RWPE1 (cell line): ENCODE results near the gene KRTCAP3.

Source experiments
- CTCF ChIA-PET: fragments of 350-600 bp; sonication (Branson Sonifier 250); formaldehyde crosslinking; extraction: SDS; loops from one replicate; lab custom pipeline; 2021; lab: Yijun Ruan, JAX
- POLR2A ChIA-PET: fragments of 400-600 bp; formaldehyde crosslinking; extraction: SDS; loops from one replicate; lab custom pipeline; 2020; ENCODE audit warnings: antibody characterized with exemption; ENCODE audit not compliant: low non-redundant PET; lab: Yijun Ruan, JAX
- DNase-seq: peaks from one replicate; pipeline ENCODE4 v3.0.0; 2012; ENCODE audit warnings: low spot score
- H3K27ac ChIP-seq: fragments of 450-650 bp; 2 replicates; pipeline ENCODE4 v1.5.1; 2017
- CTCF ChIP-seq: fragments of 450-650 bp; conservative IDR thresholded peaks from 2 replicates; pipeline ENCODE4 v1.5.1; 2017; ENCODE audit warnings: low read depth, mild to moderate bottlenecking

The KRTCAP3 gene

DNA sequence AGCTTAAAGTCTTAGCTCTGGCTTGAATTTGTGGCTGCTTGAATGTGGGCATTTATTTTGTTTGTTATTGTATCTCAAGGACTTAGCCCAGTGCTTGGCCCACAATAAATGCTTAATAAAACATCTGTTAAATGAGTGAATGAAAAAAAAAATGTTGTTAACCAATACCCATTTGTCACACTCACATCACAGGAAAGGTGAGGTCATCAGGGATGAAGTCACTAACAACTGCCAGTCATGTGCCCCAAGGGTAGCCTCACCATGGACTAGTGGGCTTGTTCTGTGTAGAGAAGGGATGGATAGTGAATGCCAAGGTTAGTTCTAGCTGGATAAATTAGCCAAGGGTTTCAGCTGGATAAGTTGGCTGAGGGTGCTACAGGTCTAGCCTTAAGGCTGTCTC is 10.8 kb upstream of the KRTCAP3 start:
- H3K27ac ChIP-seq = no peak overlapping the region
- TF ChIP-seq CTCF = no peak
- no peak for DNase-seq
- ChIA-PET POLR2A (no interaction called here), CTCF (interaction anchor here (1.2 to 3.8 kb wide), 2 partner anchors 17 to 23 kb away, joined by 3 to 19 read pairs; partner anchors contain the start of gene PPM1G)

- POLR2A ChIA-PET = no interaction called here
- no peak for DNase-seq
- no peak for TF ChIP-seq CTCF
- H3K27ac ChIP-seq = no peak overlapping the region
- CTCF ChIA-PET = interaction anchor here (0.6 kb wide), 1 partner anchor 163 kb away, joined by 3 read pairs; no protein-coding TSS in a partner anchor
These were observed 6.6 kb upstream of the KRTCAP3 start for GRCh38 chr2:27435628-27436027.

GRCh38 chr2:27441226-27441926 is 805 bp upstream of the KRTCAP3 start:
- TF ChIP-seq CTCF = no peak
- ChIA-PET POLR2A (no interaction called here), CTCF (interaction anchor here (1.3 kb wide), 1 partner anchor 12 kb away, joined by 4 read pairs; no protein-coding TSS in a partner anchor)
- peak overlapping the region; percentile 49 for H3K27ac ChIP-seq
- DNase-seq = no peak

DNA sequence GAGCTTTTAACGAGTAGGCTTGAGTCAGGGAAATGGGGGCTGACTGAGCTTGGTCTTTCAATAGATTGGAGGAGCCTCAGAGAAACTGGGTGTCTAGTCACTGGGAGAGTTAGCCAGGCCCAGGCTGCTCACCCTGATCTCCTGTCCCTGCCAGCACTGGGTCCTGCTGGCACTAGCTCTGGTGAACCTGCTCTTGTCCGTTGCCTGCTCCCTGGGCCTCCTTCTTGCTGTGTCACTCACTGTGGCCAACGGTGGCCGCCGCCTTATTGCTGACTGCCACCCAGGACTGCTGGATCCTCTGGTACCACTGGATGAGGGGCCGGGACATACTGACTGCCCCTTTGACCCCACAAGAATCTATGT is 720 bp downstream of the KRTCAP3 start:
- H3K27ac ChIP-seq = peak overlapping the region; percentile 49
- no peak for DNase-seq
- CTCF ChIA-PET = no interaction called here
- no peak for TF ChIP-seq CTCF
- POLR2A ChIA-PET = no interaction called here

DNA sequence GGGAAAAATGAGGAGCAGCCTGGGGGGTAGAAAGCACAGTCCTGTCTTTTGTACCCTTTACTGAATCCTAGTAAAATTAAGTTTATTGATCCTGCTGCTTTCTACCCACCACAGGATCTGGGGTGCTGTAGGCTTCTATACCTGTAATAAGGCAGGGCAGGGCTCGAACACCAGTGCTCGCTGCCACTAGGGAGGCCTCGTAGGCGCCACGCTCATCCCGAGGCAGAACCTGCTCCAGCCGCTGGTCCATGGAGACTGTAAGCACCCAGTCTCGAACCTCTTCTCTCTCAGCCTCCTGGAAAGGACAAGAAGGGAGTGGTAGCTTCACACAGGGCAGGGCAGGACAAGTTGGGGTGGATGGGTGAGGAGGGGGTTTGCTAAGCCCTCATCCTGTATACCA is 3.0 kb downstream of the KRTCAP3 start:
- CTCF ChIA-PET = no interaction called here

GRCh38 chr2:27445615-27446014 is 3.4 kb downstream of the KRTCAP3 start:
- ChIA-PET CTCF (no interaction called here), POLR2A (no interaction called here)
- peak overlapping the region; percentile 53 for H3K27ac ChIP-seq
- no peak for TF ChIP-seq CTCF
- no peak for DNase-seq

More for the DNA sequence above, 3.0 kb downstream of the KRTCAP3 start:
- POLR2A ChIA-PET = no interaction called here
- H3K27ac ChIP-seq = peak overlapping the region; percentile 53
- TF ChIP-seq CTCF = no peak
- DNase-seq = no peak
